ENCODE data around the gene COMMD3.

The COMMD3 gene

DNA sequence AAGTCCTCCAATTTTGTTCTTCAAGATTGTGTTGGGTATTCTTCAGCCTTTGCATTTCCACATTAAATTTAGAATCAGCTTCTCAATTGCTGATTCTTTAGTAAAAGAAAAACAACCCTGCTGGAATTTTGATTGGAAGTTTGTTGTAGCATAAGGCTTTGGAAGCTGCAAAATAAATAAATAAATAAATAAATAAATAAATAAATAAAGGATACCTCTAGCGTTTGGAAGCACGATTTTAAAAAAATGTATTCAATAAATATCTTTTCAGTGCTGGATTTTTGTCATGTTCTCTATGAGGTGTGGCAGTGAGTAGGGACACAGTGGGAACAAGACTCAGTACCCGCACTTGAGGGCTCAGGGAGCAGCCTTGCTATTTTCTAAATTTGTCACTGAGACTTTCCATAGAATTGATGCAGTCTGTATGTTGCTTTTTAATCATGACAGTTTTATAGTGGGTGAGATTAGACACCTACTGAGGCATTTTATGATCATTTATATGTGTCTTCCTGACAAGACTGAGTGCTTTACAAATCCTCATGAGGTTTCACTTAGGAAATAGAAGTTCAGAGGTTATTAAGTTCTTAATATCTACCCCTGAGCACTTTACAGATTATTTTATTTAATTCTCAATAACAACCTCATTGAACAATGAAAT, 22.3 kb upstream of the COMMD3 start:
- ChIA-PET POLR2A (no interaction called here), CTCF (interaction anchor here (0.9 kb wide), 1 partner anchor 34 kb away, joined by 3 read pairs; no protein-coding TSS in a partner anchor)
- no peak for DNase-seq (ENCODE audit: extremely low spot score)
- TF ChIP-seq, protein P1, sequence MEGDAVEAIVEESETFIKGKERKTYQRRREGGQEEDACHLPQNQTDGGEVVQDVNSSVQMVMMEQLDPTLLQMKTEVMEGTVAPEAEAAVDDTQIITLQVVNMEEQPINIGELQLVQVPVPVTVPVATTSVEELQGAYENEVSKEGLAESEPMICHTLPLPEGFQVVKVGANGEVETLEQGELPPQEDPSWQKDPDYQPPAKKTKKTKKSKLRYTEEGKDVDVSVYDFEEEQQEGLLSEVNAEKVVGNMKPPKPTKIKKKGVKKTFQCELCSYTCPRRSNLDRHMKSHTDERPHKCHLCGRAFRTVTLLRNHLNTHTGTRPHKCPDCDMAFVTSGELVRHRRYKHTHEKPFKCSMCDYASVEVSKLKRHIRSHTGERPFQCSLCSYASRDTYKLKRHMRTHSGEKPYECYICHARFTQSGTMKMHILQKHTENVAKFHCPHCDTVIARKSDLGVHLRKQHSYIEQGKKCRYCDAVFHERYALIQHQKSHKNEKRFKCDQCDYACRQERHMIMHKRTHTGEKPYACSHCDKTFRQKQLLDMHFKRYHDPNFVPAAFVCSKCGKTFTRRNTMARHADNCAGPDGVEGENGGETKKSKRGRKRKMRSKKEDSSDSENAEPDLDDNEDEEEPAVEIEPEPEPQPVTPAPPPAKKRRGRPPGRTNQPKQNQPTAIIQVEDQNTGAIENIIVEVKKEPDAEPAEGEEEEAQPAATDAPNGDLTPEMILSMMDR (IDR thresholded peaks at IDR 0.05; ENCODE audit: control extremely low read depth, extremely low read depth, low read depth, missing control alignments): no peak

DNA sequence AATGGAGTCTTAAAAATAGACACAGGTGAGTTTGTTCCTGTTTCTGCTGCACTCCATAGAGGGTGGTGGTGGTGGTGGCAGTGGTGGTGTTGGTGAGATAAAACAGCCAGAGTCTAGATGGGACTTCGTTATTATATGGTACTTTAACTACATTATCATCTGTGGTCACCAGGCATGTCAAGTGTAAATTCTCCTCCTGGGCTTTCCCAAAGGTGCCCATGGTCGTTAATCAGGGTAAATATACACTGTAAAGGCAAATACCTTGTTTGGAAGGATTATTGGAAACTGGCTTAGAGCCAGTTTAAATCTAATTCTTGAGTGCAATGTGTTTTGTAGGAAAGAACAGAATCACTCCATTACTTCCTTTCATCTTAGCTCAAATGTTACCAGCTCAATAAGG, 21.5 kb upstream of the COMMD3 start:
- DNase-seq (ENCODE audit: extremely low spot score): no peak
- POLR2A ChIA-PET: no interaction called here
- TF ChIP-seq, protein P1 (IDR thresholded peaks at IDR 0.05; ENCODE audit: control extremely low read depth, extremely low read depth, low read depth, missing control alignments): no peak
- CTCF ChIA-PET: interaction anchor here (3.6 kb wide), 1 partner anchor 8 kb away, joined by 17 read pairs; no protein-coding TSS in a partner anchor

DNA sequence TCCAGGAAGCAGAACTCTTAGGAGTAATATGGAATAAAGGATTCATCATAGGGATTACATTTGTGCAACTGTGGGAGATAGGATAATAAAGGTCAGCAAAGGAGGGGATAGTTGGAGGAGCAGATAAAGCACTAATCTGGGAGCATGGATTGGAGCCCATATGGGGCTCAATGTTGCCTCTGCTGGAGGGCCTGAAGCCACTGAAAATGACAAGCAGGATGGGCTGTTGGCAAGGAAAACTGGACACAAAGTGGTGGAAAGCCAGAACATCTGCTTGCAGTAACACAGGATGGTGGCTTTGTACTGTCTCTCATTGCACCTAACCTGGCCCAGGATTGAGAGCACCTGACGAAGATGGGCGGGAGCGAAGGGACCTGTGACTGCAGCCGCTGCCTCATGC, 15.0 kb upstream of the COMMD3 start:
- ChIA-PET CTCF (no interaction called here), POLR2A (no interaction called here)
- TF ChIP-seq, protein P1 (IDR thresholded peaks at IDR 0.05; ENCODE audit: control extremely low read depth, extremely low read depth, low read depth, missing control alignments): no peak
- no peak for DNase-seq (ENCODE audit: extremely low spot score)

DNA sequence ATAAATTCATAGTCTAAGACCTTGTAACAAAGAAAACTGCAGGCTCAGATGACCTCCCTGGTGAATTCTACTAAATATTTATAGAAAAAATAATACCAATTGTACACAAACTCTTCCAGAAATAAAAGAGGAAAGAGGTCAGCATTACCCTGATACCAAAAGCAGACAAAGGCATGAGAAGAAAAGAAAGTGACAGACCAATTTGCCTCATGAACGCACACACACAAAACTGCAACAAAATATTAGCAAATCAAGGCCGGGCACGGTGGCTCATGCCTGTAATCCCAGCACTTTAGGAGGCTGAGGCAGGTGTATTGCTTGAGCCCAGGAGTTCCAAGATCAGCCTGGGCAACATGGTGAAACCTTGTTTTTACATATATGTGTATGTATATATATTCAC, 12.7 kb upstream of the COMMD3 start:
- no peak for DNase-seq (ENCODE audit: extremely low spot score)
- POLR2A ChIA-PET: no interaction called here
- CTCF ChIA-PET: no interaction called here
- TF ChIP-seq, protein P1 (IDR thresholded peaks at IDR 0.05; ENCODE audit: control extremely low read depth, extremely low read depth, low read depth, missing control alignments): no peak

DNA sequence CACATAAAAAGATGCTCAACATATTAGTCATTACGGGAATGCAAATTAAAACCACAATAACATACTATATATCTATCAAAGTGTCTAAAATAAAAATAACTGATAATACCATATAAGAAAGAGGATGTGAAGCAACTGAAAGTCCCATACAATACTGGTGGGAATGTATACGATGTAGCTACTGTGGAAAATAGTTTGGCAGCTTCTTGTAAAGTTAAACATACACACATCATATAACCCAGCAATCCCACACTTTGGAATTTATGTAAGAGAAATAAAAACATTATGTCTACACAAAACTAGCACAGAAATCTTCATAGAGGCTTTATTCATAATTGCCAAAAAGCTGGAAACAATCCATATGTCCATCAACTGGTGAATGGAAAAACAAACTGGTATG, 10.5 kb upstream of the COMMD3 start:
- CTCF ChIA-PET: no interaction called here
- TF ChIP-seq, protein P1 (IDR thresholded peaks at IDR 0.05; ENCODE audit: control extremely low read depth, extremely low read depth, low read depth, missing control alignments): no peak
- POLR2A ChIA-PET: no interaction called here
- DNase-seq (ENCODE audit: extremely low spot score): no peak

DNA sequence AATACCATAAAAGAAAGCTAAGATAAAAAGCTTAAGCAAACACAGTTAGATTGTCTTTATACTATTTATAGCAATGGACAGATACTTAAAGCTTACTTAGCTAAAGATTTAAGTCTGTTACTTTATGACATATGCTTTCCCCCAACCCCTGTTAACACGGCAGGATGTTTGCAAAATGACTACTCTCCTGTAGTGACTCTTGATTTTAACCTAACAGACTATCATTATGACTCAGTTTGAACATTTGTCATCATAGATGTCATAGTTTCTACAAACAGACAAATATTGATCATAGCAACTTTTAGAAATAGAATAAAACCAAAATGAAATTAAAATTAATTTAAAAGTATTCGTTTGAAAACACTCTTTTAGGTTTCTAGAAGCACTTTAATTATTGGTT, 7.8 kb upstream of the COMMD3 start:
- peak; percentile 59 for DNase-seq (ENCODE audit: extremely low spot score)
- TF ChIP-seq, protein P1 (IDR thresholded peaks at IDR 0.05; ENCODE audit: control extremely low read depth, extremely low read depth, low read depth, missing control alignments): no peak
- ChIA-PET CTCF (interaction anchor here (1.0 to 1.4 kb wide), 4 partner anchors 8 to 65 kb away, joined by 3 read pairs; partner anchors contain the start of gene COMMD3), POLR2A (no interaction called here)

All from GM10248 (cell line).